ENCODE measurements around the gene ZSCAN1.

The ZSCAN1 gene

DNA sequence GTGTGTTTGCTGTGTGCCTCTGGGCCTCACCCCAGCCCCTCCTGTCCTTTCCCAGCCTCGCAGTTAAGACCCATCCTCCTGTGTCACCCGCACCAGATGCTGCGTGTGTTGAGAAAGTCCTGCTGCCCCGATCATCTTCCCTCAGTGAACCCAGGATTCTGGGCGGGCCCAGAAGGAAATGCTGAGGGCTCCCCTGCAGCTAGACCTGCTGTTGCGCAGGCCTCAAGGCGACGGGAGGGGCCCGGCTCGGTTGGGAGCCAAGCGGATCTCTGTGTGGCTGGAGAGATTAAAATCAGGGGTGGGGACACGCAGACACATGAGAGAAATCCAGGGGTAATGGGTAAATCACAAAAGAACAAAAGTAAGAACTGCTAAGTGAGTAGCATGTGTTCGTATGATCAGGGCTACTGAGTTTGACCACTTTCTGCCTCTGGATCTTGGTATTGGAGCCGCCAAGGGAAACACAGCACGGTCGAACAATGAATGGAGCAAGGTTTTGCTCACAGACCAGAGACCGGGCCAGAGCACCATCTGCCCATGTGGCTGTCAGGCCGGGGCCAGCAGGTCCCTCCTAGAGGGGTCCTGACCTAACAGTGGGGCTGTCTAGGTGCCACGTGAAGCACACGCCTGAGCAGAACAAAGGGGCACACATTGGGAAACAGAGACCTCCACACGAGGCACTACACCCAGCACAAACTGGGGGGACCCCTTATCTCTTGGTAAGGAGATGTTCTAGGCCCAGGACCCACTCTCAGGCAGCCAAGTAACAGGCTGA, 7.1 kb downstream of the ZSCAN1 start:
- DNase-seq, result no peak

DNA sequence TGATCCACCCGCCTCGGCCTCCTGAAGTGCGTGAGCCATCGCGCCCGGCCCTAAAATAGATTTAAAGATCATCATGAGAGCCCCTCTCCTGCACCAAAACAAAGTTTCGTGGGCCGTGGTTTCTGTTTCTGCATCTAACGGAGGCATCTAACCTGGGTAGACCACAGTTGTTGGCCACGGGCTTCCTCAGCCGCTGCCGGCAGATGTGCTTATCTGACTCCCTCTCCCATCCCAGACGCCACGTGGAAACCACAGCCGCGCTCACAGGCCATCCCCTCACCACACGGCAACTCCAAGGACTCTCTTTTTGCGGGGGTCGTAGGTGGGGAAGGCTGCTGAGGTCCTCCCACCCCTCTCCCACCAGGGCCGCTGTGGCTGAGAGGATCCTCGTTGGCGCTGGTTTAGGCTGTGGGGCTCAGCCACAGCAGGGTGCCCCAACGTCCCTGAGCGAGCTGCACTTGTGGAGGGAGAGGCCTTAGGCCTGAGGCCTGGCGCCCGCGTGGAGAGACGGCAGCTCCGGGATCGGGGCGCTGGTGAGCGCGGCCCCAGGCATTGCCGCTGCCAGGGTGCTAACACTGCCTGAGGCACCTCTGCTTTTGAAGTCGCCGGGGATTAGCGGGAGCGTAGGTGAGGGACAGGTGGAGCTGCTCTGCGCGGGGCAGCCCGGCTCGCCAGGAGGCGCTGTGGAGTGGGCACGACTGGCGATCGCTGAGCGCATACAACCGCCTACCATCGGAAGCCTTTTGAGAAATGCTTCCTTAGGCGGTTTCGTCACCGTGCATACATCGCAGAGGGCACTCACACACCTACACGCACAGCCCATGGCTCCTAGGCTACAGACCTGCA, 8.9 kb downstream of the ZSCAN1 start:
- no peak for DNase-seq

DNA sequence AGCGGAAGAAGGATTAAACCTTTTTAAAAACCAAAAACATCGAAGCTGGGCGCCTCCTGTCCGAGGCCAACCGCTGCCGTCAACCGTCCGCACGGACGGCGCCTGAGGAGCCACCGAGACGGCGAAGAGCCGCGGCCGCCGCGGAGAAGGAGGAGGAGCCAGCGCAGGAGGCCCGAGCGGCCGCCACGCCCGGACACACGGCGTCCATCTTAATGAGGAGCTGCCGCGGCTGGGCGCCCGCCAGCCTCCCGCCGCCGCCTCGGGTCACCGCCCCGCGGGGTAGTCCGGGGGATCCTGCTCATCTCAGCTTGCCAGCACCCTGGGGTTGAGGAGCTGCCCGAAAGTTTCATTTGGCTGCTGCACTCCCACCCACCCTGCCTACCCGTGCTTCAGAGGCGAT, 10.6 kb downstream of the ZSCAN1 start:
- no peak for DNase-seq

DNA sequence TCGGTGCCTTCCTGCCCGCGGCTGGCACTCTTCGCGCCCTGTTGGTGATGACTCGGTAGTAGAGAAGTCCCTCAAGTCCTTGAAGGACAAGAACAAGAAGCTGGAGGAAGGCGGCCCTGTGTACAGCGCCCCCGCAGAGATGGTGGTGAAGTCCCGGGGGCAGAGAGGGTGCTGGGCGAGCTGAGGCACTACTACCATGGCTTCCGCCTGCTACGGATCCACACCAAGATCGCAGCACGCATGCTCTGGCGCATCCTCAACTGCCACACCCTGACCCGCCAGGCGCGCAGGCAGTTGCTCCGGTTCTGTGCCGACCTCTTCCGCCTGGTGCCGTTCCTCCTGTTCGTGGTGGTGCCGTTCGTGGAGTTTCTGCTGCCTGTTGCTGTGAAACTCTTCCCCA, 11.1 kb downstream of the ZSCAN1 start:
- DNase-seq, result no peak

DNA sequence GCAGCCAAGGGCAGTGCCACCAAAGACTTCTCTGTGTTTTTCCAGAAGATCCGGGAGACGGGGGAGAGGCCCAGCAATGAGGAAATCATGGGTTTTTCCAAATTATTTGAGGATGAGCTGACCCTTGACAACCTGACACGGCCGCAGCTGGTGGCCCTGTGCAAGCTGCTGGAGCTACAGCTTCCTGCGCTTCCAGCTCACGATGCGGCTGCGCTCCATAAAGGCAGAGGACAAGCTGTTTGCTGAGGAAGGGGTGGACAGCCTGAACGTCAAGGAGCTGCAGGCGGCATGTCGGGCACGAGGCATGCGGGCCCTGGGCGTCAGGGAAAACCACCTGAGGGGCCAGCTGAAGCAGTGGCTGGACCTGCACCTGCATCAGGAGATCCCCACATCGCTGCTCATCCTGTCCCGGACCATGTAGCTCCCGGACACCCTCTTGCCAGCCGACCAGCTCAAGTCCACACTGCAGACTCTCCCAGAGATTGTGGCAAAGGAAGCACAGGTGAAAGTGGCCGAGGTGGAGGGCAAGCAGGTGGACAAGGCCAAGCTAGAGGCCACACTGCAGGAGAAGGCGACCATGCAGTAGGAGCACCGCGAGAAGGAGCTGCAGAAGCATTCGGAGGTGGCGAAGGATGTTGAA, 11.7 kb downstream of the ZSCAN1 start:
- DNase-seq, result no peak

DNA sequence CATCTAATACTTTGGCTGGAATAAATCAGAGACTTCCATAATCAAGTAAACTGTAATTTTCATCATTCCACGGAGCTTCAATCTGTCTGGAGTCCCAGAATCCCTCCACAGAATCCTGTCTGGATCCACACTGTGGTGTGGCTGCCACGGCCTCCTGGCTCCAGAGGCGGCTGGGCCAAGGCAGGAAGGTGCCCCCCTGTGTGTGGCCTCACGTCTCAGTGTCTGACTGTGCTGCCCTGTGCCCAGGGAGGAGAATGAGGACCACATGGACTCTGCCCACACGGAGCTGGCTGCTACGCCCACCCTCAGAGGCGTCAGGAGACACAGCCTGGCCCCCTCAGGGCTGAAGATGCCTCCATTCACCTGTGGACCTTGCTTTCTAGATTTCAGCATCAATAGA, 13.0 kb downstream of the ZSCAN1 start:
- DNase-seq, result no peak

DNA sequence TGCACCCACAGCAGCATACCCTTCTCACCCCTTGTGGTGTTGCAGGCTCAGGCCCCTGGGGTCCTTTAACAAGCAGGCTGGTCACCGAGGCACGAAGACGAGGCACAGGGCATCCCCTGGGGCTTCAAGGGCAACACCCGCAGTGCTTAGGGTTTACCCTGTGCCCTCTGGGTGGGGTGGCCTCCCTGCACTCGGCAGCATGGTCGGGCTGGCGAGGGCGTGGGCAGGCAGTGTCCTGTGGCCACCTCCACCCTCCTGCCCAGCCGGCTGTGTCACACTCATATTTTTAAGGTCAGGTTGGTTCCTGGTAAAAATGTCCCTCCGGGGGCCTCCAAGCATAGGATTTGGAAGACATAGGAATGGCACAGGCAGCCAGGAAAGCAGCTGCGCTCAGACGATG, 13.8 kb downstream of the ZSCAN1 start:
- no peak for DNase-seq

DNA sequence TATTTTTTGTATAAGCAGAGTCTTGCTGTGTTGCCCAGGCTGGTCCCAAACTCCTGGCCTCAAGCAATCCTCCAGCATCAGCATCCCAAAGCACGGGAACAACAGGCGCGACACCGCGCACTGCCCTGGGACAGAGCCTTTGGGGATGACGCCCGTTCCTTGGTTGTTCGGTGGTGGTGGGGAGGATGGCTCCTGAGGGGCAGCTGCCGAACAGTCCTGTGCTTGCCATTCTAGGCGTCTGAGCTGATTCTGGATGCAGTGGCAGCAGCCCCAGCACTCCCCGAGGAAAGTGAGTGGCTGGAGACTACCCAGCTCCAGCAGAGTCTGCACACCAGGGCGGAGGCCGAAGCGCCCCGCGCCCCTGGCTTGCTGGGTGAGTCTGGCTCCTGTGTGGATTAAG, 18.4 kb downstream of the ZSCAN1 start:
- no peak for DNase-seq

DNA sequence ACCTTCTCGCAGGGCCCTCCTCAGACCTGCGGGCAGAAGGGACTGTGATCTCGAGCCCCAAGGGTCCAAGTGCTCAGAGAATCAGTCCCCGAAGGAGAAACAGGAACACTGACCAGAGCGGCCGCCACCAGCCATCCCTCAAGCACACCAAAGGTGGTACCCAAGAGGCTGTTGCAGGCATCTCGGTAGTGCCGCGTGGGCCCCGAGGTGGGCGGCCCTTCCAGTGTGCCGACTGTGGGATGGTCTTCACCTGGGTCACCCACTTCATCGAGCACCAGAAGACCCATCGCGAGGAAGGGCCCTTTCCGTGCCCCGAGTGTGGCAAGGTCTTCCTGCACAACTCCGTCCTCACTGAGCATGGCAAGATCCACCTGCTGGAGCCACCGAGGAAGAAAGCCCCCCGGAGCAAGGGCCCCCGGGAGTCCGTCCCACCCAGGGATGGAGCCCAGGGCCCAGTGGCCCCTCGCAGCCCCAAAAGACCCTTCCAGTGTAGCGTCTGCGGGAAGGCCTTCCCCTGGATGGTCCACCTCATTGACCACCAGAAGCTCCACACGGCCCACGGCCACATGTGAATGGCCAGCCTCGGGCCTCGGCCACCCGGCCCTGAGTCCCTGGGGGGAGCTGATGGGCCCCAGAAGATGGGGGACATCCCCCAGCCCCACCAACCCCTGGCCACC, 19.8 kb downstream of the ZSCAN1 start:
- DNase-seq, result no peak

DNA sequence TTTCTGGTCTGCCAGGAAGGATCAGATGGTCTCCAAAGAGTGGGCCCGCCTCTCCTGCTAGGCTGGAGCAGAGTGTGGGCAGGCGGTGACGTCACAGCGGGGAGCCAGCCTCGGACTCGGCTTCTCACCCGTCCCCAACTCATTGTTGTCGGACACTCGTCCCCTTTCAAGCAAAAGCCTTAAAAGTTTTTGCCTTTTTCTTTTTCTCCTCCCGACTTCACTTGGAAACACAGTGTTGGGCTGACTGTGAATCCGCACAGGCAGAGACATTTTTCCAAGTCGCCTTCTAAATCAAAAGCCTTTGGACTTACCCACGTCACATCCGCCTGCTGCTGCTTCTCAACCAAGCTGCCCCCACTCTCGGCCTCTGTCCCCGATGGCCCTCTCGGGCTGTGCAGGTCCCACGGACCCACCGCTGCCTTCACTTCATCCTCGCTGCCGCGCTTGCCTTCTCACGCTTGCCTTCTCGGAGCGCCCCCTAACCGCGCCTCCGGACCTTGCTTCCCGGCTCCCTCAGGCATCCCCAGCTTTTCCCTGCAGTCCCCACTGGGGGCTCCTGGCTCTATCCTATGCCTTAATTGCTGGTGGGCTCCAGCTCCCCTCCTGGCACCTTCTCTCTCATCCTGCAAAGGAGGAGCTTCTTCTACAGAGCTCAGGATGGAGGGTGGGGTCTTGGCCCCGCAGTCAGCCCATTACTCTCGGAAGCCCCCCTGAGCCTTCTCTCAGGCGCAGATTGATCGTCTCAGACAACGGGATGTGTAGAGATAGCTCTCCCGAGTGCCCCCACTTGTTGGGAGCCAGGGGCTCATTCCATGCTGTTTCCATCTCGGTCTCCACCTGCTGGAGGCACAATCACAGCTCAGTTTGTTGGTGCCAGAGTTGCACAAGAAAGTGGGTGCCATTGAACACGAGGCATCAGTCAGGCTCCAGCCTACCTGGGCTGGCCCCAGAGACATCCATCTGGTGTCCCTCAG, 21.4 kb downstream of the ZSCAN1 start:
- no peak for DNase-seq

DNA sequence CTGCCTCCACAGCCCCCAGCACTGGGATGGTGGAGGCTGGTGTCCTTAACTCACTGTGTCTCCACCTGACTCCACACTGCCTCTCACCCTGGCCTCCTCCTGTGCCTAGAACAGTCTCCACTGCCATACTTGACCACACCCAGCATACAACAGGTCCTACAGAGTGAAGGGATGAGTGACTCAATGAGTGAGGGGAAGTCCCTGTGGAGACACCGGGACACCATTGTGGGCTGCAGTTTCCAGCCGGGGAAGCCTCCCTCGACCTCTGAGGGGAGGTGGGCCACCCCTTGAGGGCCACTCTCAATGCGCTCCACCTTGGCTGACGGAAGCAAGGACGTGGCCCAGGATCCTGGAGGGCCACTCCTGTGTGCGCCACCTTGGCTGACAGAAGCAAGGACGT, 22.4 kb downstream of the ZSCAN1 start:
- DNase-seq, result no peak

DNA sequence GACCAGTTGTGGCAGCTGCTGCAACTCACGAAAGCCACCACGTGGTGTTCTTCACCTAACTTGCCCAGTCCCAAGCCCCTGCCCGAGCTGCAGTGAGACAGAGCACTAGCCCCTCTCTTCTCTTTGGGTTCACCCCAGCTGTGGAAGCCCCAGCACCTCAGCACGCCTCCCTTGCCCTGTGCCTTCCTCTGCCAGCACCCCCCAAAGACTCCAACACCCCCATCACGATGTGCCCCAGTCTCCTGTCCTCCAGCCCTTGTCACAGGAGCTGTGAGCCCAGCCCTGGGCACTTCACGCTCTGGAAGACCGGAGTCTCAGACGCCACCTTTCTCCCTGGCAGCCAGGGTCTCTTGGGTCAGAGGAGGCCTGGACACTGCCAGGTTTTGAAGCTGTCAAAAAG, 23.0 kb downstream of the ZSCAN1 start:
- no peak for DNase-seq

DNA sequence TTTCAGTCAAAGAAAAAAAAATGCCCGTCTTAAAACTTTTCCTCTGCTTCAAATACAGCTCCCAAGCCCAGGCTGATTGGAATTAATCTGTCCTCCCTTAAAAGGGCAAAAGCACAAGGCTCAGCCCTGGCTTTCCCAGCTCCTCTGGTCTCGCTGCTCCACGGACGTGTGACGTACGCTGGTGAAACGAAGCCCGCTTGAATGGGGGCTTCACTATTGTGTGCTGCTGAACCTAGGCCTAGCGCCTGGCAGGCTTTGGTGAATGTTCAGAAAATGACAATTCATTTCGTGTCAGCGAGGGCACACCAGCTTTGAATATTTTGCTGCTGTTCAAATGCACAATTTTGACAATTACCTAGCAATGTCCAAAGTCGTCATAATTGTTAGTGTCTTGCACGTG, 24.6 kb downstream of the ZSCAN1 start:
- no peak for DNase-seq

DNA sequence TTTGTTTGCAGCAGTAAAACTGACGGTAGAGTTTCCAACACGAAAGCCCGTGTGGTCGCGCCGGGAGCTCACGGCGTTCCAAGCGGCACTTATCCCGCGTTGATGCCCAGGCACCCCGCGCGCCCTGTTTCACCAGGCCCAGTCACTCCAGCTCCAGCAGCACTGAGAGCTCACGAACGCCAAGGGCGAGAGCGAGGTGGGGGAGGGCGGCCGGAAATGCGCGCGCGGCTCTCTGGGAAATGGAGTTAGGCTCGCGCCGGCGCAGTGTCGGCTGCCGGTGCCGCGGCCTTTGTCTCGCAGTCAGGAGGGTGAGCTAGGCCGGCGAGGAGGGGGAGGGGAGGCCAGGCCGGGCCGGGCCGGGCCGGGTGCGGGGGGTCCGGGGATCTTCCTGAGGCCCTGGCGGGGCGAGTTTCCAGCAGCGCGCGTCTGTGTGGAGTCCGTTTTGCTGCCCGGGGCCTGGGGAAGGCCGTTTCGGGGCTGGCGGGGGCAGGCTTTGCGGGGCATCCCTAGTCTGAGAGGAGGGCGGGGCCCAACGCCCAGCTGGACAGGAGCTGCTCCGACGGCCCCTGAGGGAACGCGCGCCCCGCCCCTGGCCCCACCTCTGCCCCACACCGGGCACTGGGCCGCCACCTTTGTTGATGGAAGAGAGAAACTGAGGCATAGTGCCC, 25.3 kb downstream of the ZSCAN1 start, which contains the start of gene ZNF135:
Gene ZNF135, plus strand, starts transcription at position 280 of the 668 bp plus-strand sequence. CDS start 721 bp downstream, outside the sequence.
- peak in 5 of 6 experiments; percentile 18 to 72 (median 54) for DNase-seq

DNA sequence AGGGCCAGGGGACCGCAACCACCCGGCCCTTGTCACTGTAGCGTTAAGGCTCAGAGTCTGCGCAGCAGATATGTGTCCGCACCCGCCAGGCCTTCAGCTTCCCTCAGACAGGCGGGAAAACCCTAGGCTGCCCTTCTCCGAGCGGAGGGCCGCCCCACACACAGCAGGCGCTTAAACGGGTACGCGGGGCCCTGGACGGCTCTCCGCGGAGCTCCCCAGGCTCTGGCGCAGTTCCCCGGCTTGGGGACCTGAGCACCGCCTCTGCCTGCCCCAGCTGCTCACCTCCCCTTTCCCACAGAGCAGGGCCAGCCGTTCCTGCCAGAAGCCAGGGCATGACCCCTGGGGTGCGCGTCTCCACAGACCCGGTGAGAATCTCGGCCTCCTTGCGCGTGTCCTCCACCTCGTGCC, 25.9 kb downstream of the ZSCAN1 start:
- no peak for DNase-seq

DNA sequence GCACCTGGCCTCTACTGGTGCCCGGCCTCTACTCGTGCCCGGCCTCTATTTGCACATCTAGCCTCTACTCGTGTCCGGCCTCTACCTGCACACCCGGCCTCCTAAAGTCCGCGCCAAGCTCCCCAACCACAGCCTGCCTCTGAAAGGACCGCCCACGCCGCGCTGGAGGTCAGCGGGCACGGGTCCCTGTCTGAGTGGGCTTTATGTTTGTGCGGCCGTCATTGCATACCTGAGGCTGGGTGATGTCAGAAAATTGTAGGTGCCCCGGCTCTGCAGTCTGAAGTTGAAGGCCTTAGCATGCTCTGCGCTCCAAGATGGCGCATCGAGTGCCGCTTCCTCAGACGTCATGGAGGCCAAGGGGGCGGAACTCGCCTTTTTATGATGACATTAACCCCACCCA, 26.4 kb downstream of the ZSCAN1 start:
- no peak for DNase-seq

DNA sequence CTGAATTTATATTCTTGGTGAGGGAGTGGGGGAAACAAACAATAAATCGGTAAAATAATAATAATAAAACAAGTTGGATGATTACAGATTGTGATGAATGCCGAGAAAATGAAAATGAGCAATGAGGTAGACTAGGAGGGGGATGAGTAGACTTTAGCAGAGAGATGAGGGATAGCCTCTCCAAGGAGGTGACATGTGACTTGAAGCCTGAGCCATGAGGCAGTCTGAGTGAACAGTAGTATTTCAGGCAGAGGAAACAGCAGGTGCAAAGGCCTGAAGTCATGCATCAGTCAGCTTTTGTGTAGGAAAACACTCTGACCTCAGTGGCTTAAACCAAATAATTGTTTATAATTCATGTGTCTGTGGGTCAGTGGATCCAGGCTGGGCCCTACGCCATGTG, 29.9 kb downstream of the ZSCAN1 start:
- DNase-seq, result no peak

DNA sequence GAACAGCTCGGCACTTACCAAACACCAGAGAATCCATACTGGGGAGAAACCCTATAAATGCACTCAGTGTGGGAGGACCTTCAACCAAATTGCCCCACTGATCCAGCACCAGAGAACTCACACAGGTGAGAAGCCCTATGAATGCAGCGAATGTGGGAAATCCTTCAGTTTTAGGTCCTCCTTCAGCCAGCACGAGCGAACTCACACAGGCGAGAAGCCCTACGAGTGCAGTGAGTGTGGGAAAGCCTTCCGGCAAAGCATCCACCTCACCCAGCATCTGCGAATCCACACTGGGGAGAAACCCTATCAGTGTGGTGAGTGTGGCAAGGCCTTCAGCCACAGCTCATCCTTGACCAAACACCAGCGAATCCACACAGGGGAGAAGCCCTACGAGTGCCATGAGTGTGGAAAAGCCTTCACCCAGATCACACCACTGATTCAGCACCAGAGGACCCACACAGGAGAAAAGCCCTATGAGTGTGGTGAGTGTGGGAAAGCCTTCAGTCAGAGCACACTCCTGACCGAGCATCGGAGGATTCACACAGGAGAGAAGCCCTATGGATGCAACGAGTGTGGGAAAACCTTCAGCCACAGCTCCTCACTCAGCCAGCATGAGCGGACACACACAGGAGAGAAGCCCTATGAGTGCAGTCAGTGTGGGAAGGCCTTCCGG, 33.6 kb downstream of the ZSCAN1 start:
- DNase-seq, result no peak

DNA sequence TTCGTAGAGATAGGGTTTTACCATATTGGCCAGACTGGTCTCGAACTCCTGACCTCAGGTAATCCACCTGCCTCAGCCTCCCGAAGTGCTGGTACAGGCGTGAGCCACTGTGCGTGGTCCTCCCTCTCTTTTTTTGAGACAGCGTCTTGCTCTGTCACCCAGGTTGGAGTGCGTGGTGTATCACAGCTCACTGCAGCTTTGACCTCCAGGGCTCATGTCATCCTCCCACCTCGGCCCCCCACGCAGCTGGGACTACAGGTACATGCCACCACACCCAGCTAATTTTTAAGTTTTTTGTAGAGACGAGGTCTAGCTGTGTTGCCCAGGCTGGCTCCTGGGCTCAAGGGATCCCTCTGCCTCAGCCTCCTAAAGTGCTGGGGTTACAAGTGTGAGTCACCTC, 46.0 kb downstream of the ZSCAN1 start:
- DNase-seq, result no peak

DNA sequence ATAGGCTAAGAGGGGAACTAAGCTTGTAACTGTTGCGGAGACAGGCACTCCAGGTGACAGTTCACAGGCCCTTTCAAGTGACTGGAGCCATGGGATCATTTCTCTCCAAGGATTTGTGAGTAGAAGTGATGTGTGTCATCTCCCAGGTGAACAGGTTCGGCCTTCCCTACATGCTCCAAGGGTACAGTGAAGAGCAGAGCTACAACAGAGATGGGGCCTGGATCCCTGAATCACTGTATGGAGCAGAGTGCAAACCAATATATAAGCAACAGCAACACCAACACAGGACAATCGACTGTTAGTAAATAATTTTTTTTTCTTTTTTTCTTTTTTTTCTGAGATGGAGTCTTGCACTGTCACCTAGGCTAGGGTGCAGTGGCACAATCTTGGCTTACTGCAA, 49.2 kb downstream of the ZSCAN1 start:
- no peak for DNase-seq
